ENCODE results near the gene FAM111B. TPM values are rescaled to one million over a fixed set of nuclear protein-coding genes. Genes with fewer than 3 reads are reported as not detected.

The FAM111B gene
- total and polyA plus RNA-seq, 2 of the 8 experiments (the other 6 are each of a cell fraction or from before 2014, with no cell fraction given), result 4.8 to 38.1 TPM

DNA sequence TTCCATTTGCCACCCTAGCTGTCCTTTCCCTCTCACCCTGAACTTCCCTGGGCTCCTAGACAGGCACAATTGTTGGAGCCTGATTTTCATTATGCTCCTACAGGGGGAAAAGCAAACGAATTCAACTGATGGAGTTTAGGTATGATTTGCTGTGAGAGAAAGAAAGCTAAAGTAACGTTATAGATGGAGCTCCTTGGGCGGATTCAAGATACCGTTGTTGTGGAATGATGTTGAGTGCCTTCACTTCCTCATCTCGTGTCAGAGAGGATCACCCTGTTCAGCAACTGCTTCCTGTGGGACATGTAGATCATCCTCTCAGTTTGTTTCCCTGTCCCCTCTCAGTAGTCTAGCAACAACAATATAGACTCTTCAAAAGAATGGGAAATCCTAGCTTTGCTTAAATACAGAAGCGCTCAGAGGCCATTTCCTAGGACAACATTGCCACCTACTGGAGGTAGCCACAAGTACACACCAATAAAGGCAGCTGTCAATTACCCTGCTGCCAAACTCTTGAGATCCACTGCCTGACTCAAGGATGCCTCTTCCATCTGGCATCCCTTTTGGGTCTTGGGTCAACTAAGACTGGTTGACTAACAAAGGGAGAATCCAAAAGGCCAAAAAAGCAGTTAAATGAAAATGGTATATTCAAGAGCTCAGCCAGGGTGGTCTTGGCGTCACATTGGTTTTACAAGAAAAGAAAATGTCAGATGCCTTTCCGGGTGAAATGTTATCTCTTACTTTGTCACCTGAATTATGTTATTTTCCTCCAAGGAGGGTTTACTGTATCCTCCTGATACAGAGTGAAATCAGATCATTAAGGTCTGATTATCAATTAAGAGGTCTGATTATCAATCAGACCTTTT lies 51.4 kb downstream of the FAM111B start:
- no peak overlapping the region for H2AK5ac ChIP-seq (ENCODE audit: low read depth, low read length)
- peak overlapping the region; percentile 60; the same call in 1 of the 2 replicates for H2BK12ac ChIP-seq (ENCODE audit: low read depth, low read length)
- H3K56ac ChIP-seq (replicated peaks; ENCODE audit: insufficient read length, low read depth, low read length), result no peak overlapping the region
- no peak overlapping the region for H2BK5ac ChIP-seq (ENCODE audit: low read depth, low read length)
- POLR2A ChIA-PET (ENCODE audit: partially characterized antibody), result interaction anchor here (1.0 to 2.4 kb wide), 2 partner anchors 14 to 16 kb away, joined by 4 to 12 read pairs; partner anchors contain the start of gene FAM111A
- H3K9ac ChIP-seq (replicated peaks in 1 of 4; ENCODE audit: extremely low read depth in 1 of 4, low read depth in 3 of 4, low read length in 3 of 4), result peak overlapping the region in 1 of 4 experiments; percentile 11; a peak in 1 of 7 replicates
- CTCF ChIA-PET (ENCODE audit: partially characterized antibody), result interaction anchor here (0.6 to 4.9 kb wide), 43 partner anchors 8 to 1454 kb away, joined by 3 to 65 read pairs (median 4); partner anchors contain the start of genes DTX4, FAM111A, FAM111B and MPEG1
- no peak overlapping the region for H4K91ac ChIP-seq (replicated peaks; ENCODE audit: insufficient read length, low read length)
- peak overlapping the region in 1 of 2 experiments; percentile 27; a peak in 1 of 4 replicates for H3K4me2 ChIP-seq (ENCODE audit: insufficient read depth in 1 of 2, low read depth in 2 of 2, low read length in 2 of 2)
- H3K79me1 ChIP-seq (ENCODE audit: low read depth, low read length), result no peaks in the 10 kb centered on the region
- no peak overlapping the region for H3K14ac ChIP-seq (ENCODE audit: insufficient read length)
- H3K36me3 ChIP-seq (ENCODE audit: control insufficient read depth in 2 of 4, insufficient read depth in 4 of 4, low read length in 3 of 4), result no peaks in the 10 kb centered on the region; a peak in 1 of 8 replicates
- peak overlapping the region; percentile 68; the same call in 1 of the 2 replicates for H2AFZ ChIP-seq (ENCODE audit: low read length)
- no peak overlapping the region for H3K18ac ChIP-seq (ENCODE audit: extremely low read depth, low read length)
- H3K23me2 ChIP-seq (ENCODE audit: low read depth, low read length), result no peaks in the 10 kb centered on the region
- no peak overlapping the region for H3K4ac ChIP-seq (replicated peaks; ENCODE audit: insufficient read length, low read depth, low read length)
- no peak overlapping the region for H2BK120ac ChIP-seq (replicated peaks; ENCODE audit: low read depth, low read length)
- no peak overlapping the region for H2BK15ac ChIP-seq (ENCODE audit: low read length)
- H3K23ac ChIP-seq (ENCODE audit: insufficient read length), result no peak overlapping the region
- no peak overlapping the region for H3K4me3 ChIP-seq (ENCODE audit: extremely low read depth in 1 of 4, insufficient read depth in 2 of 4, low read depth in 3 of 4, low read length in 4 of 4)
- DNase-seq (ENCODE audit: low read depth in 1 of 2, low spot score in 2 of 2) (peak in 1 of 2 experiments; percentile 67), FAIRE-seq (peak; percentile 92)
- no peak overlapping the region; the same call in 1 of the 2 replicates for H3K27ac ChIP-seq (ENCODE audit: low read depth, low read length)
- no peaks in the 10 kb centered on the region for H3K27me3 ChIP-seq (replicated peaks in 1 of 4; ENCODE audit: control insufficient read depth in 3 of 4, extremely low read depth in 1 of 4, insufficient read depth in 3 of 4, low read length in 3 of 4)
- H4K8ac ChIP-seq (ENCODE audit: extremely low read depth, insufficient read depth, low read length), result no peak overlapping the region
- no peak overlapping the region for H4K5ac ChIP-seq (ENCODE audit: insufficient read length, low read depth, low read length)
- H4K20me1 ChIP-seq (replicated peaks in 1 of 2; ENCODE audit: control insufficient read depth in 1 of 2, insufficient read depth in 2 of 2, low read length in 2 of 2), result no peaks in the 10 kb centered on the region
- peaks cover 0 to 4% (median 0%) of the 10 kb centered on the region in 4 experiments; a peak in 2 of 7 replicates for H3K4me1 ChIP-seq (replicated peaks in 1 of 4; ENCODE audit: control insufficient read depth in 3 of 4, insufficient read depth in 4 of 4, low read length in 3 of 4)
- no peaks in the 10 kb centered on the region for H3K79me2 ChIP-seq (ENCODE audit: control insufficient read depth in 1 of 2, insufficient read depth in 2 of 2, low read length in 2 of 2)
- H3K9me3 ChIP-seq (ENCODE audit: insufficient read depth in 2 of 2, low read depth in 1 of 2, low read length in 1 of 2), result peaks cover 0 to 3% of the 10 kb centered on the region in 2 experiments; a peak in 1 of 4 replicates
- H2BK20ac ChIP-seq (ENCODE audit: low read length), result no peak overlapping the region
- WGBS, 2 experiments (ENCODE audit: extremely low coverage in 1 of 2, insufficient coverage in 1 of 2, insufficient read length in 1 of 2, insufficient replicate concordance in 2 of 2, low coverage in 1 of 2, low lambda C conversion rate in 2 of 2, missing lambda C conversion rate in 1 of 2), result 57% methylated on average over 8 of the region's 8 CpGs; no CpG with 5 or more reads in 1 of the 2 experiments
- TF ChIP-seq BCL11A (IDR thresholded peaks at IDR 0.05; ENCODE audit: low read depth in 2 of 2, low read length in 2 of 2), result no peak
- no peak for TF ChIP-seq TAF1 (IDR thresholded peaks at IDR 0.05; ENCODE audit: low read depth, low read length)
- TF ChIP-seq, protein P1, sequence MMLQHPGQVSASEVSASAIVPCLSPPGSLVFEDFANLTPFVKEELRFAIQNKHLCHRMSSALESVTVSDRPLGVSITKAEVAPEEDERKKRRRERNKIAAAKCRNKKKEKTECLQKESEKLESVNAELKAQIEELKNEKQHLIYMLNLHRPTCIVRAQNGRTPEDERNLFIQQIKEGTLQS (IDR thresholded peaks at IDR 0.05; ENCODE audit: insufficient read depth, low read depth, low read length), result no peak
- no peak for TF ChIP-seq ZNF274 (IDR thresholded peaks at IDR 0.05; ENCODE audit: borderline replicate concordance, extremely low read depth, low read length)
- TF ChIP-seq, protein P2, sequence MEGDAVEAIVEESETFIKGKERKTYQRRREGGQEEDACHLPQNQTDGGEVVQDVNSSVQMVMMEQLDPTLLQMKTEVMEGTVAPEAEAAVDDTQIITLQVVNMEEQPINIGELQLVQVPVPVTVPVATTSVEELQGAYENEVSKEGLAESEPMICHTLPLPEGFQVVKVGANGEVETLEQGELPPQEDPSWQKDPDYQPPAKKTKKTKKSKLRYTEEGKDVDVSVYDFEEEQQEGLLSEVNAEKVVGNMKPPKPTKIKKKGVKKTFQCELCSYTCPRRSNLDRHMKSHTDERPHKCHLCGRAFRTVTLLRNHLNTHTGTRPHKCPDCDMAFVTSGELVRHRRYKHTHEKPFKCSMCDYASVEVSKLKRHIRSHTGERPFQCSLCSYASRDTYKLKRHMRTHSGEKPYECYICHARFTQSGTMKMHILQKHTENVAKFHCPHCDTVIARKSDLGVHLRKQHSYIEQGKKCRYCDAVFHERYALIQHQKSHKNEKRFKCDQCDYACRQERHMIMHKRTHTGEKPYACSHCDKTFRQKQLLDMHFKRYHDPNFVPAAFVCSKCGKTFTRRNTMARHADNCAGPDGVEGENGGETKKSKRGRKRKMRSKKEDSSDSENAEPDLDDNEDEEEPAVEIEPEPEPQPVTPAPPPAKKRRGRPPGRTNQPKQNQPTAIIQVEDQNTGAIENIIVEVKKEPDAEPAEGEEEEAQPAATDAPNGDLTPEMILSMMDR (IDR thresholded peaks at IDR 0.05; ENCODE audit: control extremely low read depth in 1 of 3, insufficient read depth in 1 of 3, low read depth in 1 of 3, low read length in 3 of 3), result peak; percentile 29 to 87 (median 80)
- TF ChIP-seq, protein P3, sequence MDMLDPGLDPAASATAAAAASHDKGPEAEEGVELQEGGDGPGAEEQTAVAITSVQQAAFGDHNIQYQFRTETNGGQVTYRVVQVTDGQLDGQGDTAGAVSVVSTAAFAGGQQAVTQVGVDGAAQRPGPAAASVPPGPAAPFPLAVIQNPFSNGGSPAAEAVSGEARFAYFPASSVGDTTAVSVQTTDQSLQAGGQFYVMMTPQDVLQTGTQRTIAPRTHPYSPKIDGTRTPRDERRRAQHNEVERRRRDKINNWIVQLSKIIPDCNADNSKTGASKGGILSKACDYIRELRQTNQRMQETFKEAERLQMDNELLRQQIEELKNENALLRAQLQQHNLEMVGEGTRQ (IDR thresholded peaks at IDR 0.05; ENCODE audit: low read length), result no peak
